Fibroblast of skin of right quadriceps (primary cell): ENCODE results near the gene VPS52.

ENCODE experiments used
- DNase-seq: peaks from one replicate; pipeline ENCODE4 v3.0.0-alpha.2; 2013

The VPS52 gene

GRCh38 chr6:33207552-33208090 is 64.1 kb downstream of the VPS52 start:
- DNase-seq = peak; percentile 50

- DNase-seq = peak; percentile 67
Measured at GRCh38 chr6:33206864-33207551, 64.7 kb downstream of the VPS52 start.

GRCh38 chr6:33206027-33206863 is 65.4 kb downstream of the VPS52 start:
- DNase-seq = no peak

GRCh38 chr6:33205191-33206026 is 66.3 kb downstream of the VPS52 start:
- DNase-seq = peak; percentile 58

- DNase-seq = peak; percentile 90
Measured at GRCh38 chr6:33204415-33205190, 67.1 kb downstream of the VPS52 start, which contains the start of gene HSD17B8. Gene HSD17B8, plus strand, starts transcription at chr6:33204655. Its CDS starts 14 bp downstream, at chr6:33204669.

- DNase-seq = no peak
Measured at GRCh38 chr6:33204165-33204414, 67.6 kb downstream of the VPS52 start.

- DNase-seq = no peak
Measured at GRCh38 chr6:33203443-33204164, 68.1 kb downstream of the VPS52 start.

- DNase-seq = no peak
Measured at GRCh38 chr6:33202799-33203198, 68.9 kb downstream of the VPS52 start.

- no peak for DNase-seq
Measured at GRCh38 chr6:33201935-33202334, 69.7 kb downstream of the VPS52 start.

GRCh38 chr6:33201147-33201545 is 70.5 kb downstream of the VPS52 start:
- no peak for DNase-seq
